Measurements from ENCODE around the gene DHODH.
"Not testable (repeated sequence)": the region's sequence is repeated elsewhere in the genome, so short reads cannot be mapped to it uniquely, and the experiment has no call there.

DHODH gene

GRCh38 chr16:72072514-72073342, 64.2 kb downstream of the DHODH start:
- no peak overlapping the region for H3K4me3 ChIP-seq (ENCODE audit: low read length)
- no peak for TF ChIP-seq CTCF (conservative IDR thresholded peaks at IDR 0.05; ENCODE audit: low read length)
- no peak for DNase-seq (ENCODE audit: low read depth)

DNA sequence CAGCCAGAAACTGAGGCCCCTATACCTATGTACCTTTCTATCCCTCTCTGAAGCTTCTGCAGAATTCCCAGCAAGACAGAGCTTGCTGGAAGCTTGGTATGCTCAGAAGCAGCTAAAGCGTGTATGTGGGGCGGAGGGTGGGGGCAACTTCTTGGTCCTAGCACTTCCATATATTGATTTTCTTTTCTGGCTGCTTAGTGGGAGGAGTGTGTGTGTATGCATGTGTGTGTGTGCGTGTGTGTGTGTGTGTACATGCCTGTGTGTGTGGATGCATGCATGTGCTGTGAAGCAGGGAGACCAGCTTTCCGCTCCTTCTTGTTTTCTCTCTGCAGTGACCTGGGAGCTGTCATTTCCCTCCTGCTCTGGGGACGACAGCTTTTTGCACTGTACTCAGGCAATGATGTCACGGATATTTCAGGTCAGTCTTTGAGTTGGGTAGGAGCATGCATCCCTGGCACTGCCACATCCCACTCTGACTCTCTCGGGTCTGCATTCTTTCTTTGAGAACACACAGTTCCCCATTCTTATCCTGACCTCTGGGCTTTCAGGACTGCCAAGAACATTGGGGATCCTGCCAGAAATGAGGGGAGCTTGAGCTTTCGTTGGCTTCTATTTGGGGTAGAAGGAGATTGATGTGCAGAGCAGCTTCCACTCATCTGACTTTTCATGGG, 65.2 kb downstream of the DHODH start:
- DNase-seq (ENCODE audit: low read depth): no peak
- no peak for TF ChIP-seq CTCF (conservative IDR thresholded peaks at IDR 0.05; ENCODE audit: low read length)
- no peak overlapping the region for H3K4me3 ChIP-seq (ENCODE audit: low read length)

DNA sequence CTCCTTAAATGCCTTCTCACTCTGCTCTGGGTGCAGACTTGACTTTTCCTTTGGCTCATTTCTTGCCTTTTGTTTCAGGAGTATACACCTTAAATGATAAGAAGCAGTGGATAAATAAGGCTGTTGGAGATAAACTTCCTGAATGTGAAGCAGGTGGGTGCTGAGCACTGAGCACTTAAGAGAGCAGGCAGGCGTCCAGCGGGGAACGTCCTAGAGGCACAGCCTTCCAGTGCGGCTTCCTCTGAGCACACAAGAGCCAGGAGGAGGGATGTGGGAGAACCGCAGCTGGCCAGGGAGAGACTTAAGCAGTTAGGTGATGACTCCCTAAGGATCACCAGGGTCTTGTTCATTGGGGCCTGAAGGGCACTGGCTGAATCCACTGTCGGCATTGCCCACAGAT, 66.5 kb downstream of the DHODH start:
- not testable (repeated sequence) for H3K4me3 ChIP-seq (ENCODE audit: low read length); DNase-seq (ENCODE audit: low read depth)
